Iris pigment epithelial cell (primary cell): ENCODE measurements around the gene BACH2.
"Not testable (repeated sequence)": the region's sequence is repeated elsewhere in the genome, so short reads cannot be mapped to it uniquely, and the experiment has no call there.

Experiments
- DNase-seq: peaks from one replicate; pipeline ENCODE4 v3.0.0-alpha.2; 2011; ENCODE audit warnings: low read depth

The BACH2 gene

DNA sequence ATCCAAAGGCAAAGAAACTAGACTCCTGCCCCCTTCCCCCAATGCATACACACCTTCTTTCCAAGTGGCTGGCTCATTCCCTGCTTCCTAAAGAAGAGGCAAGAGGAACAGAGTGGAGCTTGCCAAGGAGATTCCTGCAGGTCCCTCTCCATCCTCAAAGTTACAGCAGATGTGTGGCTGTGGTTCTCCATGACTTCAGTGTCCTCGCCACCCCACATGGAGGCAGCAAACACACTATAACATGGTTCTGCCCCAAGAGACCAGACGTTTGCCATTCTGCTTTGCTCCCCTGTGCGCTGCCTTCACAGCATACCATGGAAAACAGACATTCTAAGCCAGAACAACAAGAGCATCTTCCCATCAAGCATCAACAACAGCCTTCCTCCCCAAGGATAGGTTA is 84.4 kb downstream of the BACH2 start:
- DNase-seq: no peak

DNA sequence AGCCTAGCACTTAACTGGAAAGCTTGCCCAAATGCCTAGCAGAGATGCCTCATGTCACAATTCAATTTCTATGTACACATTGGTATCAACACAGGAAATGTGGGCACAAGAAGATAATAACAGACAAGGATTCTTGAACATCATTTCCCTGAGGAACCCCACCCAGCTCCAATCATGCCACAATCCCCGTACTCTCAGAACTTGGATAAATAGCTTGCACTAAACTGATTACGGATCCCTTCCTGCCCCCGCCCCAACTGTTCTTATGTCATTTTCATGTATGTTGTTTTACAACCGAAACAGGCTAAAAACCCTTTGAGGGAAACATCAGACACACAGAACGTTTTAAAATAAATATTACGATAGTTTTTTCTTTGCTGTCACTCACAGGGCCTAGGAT is 87.1 kb downstream of the BACH2 start:
- no peak for DNase-seq

DNA sequence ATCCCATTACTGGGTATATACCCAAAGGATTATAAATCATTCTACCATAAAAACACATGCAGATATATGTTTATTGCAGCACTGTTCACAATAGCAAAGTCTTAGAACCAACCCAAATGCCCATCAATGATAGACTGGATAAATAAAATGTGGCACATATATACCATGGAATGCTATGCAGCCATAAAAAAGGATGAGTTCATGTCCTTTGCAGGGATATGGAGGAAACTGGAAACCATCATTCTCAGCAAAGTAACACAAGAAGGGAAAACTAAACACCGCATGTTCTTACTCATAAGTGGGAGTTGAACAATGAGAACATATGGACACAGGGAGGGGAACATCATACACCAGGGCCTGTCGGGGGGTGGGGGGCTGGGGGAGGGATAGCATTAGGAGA is 88.0 kb downstream of the BACH2 start:
- DNase-seq: not testable (repeated sequence)

DNA sequence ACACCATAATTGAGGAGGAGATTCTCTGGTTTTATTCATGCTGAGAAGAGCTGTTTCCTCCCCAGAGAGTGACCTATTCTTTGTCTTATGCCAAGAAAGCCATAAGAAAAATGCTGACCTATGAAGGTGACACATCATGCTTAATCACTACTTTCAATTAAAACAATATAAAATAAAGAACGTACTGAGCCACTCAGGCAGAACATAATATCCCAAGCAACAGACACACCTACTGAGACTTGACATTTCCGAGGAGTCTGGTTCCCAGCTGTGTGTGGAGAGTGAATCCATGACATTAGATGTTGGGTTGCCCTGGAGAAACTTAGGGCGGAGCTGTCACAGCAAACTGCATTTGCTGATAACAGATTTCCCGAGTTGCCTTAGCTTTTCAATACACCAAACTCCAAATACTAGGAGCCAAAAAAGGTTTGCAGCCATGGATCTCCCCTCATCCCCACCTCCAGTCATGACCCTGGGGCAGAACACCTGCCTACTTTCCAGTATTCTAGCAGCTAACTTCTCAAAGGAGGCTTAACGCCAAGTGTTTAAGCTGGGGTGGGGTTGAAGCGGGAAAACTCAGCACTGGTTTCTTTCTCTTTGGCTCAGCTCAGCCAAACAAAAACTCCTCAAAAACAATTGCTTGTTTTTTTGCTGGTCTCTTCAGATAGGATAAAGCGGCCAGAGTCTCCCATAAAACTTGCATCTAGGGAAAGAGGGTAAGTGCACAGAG is 92.2 kb downstream of the BACH2 start:
- DNase-seq: no peak

DNA sequence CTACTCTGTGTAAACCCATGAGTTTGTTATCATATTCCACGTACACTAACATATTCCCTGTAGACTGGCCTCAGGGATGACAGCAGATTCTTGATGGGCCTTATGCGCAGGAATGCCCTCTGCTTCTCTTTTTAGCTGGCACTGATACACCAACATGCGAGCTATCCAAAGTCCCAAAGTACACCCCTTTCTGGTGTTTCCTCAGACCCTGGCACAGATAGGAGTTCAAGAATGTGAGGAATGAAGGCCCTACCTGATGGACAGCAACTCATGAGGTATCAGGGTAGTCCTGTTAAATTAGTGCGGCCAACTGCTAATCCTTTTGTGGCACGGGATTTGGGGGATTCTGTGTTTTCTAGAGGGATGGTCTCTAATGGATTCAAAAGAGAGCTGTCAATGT is 93.0 kb downstream of the BACH2 start:
- no peak for DNase-seq

DNA sequence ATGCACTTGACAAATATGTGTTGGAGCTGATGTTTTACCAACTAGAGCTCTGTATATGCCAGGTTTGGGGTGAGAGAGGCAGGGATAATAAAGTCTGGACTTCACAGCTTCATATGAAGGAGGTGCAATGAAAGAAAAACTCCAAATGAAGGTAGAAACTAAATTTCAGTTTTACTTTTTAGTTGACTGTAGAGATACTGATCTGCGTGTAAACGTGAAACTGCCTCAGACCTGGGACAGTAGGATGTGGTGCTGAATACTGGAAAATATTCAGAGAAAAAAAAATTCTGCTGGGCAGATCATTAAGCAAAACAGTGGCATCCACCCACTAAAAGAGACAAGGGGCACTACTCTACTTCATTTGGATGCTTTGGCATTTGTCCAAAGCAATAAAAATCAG is 94.5 kb downstream of the BACH2 start:
- DNase-seq: no peak

DNA sequence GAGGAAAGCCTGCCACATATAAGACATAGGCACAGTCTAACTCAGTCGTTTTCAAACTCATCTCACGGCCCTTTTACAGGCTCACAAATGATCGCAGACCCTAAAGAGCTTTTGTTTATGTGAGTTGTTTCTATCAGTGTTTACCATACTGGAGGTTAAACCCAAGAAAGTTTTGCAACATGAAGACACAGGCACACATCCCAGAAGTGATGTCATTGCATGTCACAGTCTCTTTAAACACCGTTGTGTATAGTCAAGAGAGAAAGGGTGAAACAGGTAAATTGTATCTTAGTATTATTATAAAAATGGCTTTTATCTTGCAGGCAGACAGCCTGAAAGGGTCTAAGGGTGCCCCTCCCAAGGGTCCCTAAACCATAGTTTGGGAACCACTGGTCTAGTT is 96.7 kb downstream of the BACH2 start:
- peak; percentile 43 for DNase-seq

DNA sequence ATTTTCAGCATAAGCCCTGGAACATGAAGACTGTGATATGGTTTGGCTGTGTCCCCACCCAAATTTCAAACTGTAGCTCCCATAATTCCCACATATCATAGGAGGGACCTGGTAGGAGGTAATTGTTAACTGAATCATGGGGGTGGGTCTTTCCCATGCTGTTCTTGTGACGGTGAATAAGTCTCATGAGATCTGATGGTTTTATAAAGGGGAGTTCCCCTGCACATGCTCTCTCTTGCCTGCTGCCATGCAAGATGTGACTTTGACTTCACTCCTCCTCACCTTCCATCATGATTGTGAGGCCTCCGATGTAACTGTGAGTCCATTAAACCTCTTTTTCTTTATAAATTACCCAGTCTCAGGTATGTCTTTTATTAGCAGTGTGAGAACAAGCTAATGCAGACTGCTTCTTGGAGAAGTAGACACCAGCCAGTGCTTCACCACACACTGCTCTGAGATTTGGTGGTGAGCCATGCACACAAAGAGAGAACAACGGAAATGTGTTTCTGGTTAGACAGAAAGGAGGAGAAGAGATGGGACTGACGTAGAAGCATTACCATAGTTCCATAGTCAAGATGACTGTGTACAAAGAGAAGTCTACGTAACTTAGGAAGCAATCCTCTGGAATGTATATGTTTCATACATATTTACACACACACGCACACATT is 97.8 kb downstream of the BACH2 start:
- no peak for DNase-seq

DNA sequence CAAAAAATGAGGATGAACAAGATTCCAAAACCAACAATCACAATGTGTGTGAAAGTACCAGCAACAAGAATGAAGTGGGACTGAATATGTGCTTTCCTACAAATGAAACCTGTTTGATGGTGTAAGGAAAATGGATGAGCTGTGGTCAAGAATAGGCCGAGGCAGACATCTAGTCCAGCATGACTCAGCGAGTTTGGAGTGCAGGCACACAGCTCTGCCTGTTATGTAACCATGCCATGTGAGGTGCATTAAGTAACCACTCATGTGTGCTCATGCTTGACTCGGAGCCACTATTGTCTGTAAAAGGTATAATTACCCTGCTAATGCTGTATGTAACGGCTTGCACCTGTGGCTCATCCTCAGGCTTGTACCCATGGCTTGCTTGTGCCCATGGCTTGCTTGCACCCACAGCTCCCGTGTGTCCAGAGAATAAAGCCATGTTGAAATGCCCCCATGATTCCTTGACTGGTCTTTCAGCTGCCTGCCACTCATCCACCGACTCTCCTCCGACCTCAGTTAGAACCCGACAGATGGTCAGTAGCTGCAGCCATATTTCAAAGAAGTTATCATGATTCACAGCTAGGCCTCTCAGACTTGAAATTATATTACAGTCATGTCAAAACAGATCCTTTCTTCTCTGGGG is 98.7 kb downstream of the BACH2 start:
- DNase-seq: peak; percentile 73

DNA sequence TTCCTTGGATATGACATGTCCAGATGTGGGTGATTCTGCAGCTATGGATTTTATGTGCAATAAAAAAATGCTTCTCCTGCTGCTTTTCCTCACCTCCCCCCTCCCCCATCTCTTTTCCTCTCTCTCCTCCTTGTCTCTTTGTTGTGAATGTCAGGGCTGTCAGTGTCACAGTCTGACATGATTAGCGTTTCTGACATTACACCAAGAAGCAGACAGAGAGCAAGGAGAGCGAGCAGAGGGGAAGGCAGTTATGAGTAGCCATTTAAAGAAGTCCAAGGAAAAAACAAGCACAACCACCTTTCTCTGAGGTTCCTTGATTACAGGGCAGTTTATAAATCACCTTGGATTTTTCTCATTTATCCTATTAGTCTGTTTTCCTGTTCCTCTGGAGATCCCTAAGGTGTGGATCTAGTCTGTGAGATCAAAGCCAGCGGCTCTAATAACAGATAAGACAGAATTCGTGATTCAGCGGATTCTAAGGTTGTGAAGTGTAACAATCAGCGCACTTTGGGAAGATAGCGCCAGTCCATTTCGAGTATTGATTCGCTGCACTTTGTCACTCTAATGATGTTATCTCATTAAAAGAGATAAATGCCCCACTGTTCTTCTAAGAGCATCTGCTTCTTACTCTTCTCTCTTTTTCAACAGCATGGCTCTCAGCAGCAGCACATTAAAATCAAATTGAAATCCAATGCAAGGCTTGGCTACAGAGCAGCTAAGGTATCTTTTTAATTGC is 101.4 kb downstream of the BACH2 start:
- DNase-seq: no peak

DNA sequence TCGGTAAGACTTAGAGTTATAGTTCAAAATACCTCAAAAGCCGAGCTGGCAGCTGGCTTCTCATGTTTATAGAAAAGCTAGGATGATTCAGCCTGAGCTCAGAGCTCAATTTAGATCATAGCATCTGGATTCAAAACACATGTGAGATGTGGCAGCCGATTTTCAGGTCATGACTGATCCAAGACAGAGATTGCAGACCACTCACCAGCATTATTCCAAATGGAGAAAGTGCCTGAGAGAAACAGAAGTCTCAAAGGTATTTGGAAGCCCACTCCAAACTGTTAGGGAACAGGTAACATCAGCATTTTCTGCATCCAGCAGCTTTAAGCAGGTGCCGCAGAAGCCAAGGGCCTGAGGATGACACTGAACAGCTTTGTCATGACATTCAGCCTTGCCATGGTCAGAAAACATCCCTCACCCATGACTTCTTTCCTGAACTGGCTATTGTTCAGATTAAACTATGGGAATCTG is 102.2 kb downstream of the BACH2 start:
- peak; percentile 93 for DNase-seq

DNA sequence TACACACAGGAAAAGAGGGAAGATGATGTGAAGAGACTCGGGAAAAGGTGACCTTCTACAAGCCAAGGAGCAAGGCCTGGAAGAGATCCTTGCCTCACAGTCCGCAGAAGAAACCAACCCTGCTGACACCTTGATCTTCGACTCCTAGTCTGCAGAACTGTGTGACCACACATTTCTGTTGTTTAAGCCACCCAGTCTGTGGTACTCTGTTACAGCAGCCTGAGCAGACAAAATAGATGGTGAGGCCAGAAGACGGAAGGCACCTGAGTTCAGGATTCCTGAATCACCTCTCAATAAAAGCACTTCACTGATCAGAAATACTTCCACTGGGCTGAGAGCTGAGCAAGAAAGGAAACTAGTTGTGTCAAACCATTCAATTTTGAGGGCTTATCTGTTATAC is 103.3 kb downstream of the BACH2 start:
- no peak for DNase-seq

DNA sequence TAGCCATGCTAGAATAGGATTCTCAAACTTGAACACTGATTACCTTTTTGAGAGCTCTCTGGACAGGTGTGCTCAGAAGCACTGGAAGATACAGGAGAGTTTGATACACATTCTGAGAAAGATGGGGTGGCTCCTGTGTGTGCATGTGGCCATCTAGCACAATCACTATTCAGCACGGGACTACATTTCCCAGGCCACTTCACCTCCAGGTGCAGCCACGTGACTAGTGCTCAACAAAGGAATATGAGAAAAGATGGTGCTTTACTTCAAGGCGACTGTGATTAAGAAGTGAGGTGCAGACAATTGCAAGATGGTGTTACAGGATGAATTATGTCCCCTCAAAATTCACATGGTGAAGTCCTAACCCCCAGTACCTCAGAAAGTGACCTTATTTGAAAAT is 103.8 kb downstream of the BACH2 start:
- DNase-seq: no peak

DNA sequence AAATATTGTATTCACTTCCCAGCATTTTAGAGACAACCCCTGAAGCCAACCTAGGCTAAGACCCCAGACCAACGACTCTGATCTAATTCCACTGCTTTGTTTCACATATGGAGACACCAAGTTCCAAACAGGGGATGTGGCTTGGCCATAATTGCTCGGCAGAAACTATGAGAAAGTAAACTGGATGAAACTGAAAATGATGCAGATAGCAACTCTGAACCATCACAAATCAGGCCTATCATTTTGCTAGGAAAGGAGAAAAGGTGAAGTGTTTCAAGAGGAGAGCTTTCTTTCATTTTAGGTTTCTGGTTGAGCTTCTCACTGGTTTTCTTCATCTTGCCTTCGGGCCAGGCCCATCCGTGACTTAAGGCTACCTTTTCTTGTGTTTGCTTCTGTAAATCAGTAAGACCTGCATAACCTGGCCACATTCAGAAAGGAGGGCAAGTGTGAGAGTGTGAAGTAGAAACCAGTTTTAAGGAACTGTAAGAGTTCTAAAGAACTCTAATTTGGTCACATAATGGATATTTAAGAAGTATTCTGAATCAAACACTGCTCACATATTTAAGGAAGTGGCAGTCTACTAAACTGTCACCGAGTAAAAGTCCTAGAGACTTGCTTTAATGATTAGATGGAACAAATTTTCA is 105.8 kb downstream of the BACH2 start:
- no peak for DNase-seq

DNA sequence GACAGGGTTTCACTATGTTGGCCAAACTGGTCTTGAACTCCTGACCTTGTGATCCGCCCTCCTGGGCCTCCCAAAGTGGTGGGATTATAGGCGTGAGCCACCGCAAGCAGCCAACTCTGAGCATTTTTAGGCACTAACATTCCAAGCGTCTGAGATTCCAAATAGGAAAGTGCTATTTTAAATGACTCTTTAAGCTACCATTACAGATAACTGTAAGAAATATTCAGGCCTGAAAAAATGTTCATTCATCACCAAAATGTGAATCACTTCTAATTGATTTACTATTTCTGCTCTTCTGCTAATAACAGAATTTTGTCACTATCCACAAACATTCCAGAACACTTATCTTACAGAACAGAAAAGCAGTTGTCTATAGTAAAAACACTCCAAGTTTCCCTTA is 106.5 kb downstream of the BACH2 start:
- no peak for DNase-seq

DNA sequence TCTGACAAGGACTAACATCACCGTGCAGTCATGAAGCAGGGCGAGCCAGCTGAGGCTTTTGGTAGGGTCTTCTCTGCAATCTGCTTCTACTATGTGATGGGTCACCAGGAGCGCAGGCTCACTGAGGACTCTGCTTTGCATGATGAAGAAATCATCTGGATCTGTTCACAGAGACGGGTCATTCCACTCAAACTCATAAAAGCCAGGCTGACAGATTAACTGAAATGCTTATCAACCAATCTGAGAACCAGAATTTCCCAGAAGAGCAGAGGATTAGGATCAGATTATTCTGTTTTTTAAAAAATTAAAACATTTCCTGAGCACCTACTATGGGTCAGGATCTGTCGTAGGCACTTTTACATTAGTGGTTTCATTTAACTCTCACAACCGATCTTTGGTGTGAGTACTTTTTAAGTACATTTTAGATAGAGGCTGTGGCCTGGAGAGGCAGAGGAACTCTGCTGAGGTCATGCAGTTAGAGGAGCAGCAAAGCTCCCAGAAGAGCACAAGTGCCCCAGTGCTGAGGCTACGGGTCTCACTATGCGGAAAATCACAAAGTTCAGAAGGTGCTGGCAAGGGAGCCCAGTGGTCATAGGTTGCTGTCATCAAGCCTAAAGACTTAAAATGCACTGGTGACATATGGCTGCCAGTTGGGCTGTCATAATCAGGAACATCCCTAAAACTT is 109.1 kb downstream of the BACH2 start:
- DNase-seq: no peak

DNA sequence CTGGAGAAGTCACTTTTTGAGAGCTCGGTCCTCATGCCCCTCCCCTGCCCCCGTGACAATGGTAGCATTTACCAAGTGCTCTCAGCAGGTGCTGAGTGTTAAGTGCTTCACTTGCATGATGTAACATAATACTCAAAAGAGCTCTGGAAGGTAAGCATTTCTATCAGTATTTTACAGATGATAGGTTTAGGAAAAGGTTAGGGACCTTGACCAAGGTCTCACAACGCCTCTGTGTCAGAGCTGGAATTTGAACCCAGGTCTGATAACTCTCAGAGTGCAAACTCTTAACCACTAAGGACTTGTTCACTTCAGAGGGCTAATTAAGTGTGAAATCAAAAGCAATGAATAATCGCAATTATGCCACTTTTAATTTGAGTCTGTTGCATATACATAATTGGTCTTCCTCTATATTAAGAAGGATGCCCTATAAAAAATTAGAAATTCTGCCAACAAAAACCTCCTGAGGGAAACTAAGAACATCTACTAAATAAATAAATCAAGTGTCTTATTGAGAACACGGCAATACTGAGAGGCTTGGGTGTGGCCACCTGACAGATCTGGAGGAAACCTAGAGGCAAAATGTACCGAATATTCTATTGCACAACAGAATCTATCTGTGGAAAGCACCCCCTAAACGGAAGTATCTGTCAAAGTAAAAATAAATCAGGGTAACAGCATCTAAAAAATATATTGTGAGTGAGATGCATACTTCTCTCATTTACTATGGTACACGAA is 109.8 kb downstream of the BACH2 start:
- no peak for DNase-seq

DNA sequence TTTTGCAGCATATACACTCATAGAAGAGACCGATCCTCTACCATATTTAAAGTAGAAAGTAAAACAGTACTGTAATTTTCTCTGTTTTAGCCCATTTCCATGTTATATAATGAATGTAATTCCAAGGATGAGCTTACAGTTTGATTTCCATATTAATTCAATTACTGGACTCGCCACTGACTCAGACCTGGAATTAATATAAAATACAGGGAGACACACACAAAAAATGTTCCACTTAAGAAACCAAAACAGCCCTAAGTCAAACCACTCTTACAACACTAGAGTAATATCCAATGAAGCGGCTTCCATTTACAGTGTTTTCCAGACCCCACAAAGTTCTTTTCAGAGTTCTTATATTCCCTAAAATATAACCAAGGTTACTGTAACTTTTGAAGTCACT is 110.6 kb downstream of the BACH2 start:
- DNase-seq: no peak

DNA sequence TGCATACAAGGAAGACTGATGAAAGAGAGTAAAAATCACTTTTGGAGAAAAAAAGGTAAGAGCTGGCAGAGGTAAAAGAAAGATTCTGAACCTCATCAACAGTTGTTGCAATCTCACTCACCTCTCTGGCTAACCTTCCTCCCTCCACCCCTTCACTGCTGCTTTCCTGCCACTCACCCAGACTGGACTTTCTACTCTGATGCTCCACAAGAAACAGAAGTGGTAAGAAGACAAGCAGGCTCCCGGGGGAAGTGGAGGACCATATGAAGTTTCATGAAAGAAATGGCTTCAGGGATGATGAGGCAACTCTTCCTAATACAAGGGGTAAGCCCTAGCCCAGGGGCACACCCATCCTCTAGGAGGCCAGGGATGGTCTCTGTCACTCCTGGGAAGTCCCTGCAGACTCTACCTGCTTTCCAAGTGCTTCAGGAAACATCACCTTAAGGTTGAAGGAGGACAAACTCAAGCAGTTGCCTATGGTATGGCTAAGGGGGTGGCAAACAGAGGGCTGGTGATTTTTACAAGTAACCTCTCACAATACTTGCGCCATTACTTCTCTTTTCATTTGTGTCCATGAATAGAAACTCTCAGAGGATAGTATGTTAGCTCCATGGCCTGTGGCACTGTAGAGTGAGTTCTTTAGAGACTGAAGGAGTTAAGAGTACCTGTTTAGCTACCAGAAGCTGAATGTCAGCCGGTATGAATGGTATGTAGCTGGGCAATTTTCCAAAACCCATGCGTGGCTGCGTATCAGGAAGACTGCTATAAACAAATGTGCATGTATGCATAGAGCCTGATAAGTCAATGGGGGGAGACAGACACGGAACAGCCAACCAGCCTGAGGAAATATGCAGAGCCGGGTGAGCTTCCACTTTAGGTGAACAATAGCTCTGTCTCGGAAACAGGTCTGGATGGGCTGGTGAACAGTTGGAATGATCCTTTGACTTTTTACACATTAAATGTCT is 112.0 kb downstream of the BACH2 start:
- peak; percentile 81 for DNase-seq
